Limb (tissue), 2 donors: ENCODE results near the gene TAOK1.
"Not testable (repeated sequence)": the region's sequence is repeated elsewhere in the genome, so short reads cannot be mapped to it uniquely, and the experiment has no call there.

Experiments
- DNase-seq, 2 donors: peaks; one replicate each; pipeline ENCODE4 v3.0.0-alpha.2; 2016; ENCODE audit errors: extremely low spot score in 2 of 2

TAOK1 gene

DNA sequence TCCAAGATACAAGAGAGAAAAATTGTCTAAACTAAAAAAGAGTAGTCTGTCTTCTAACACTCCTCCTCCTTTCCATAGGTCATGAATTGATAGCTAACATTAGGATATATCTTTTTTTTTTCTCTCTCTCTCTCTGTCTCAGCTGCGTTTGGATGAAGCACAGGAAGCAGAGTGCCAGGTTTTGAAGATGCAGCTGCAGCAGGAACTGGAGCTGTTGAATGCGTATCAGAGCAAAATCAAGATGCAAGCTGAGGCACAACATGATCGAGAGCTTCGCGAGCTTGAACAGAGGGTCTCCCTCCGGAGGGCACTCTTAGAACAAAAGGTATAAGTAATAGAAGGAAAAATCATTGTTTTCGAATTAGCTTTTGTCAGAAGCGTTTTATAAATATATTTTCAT lies 143.8 kb downstream of the TAOK1 start:
- no peak for DNase-seq

DNA sequence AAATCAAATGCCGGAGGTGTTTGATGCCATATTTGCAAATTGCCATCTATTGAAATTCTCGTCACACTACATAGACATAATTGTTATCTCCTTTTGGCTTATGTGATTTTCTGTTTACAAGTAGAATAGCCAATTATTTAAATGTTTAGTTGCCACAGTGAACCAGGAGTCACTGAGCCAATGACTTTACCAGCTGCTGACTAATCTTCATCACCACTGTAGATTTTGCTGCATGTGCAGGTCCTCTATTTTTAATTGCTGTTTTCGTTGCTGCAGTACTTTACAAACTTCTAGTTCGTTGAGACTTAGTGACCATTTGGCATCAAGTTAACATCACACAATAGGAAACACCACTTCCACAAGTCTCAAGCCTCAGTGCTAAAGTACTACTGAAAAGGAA lies 153.9 kb downstream of the TAOK1 start:
- no peak for DNase-seq

DNA sequence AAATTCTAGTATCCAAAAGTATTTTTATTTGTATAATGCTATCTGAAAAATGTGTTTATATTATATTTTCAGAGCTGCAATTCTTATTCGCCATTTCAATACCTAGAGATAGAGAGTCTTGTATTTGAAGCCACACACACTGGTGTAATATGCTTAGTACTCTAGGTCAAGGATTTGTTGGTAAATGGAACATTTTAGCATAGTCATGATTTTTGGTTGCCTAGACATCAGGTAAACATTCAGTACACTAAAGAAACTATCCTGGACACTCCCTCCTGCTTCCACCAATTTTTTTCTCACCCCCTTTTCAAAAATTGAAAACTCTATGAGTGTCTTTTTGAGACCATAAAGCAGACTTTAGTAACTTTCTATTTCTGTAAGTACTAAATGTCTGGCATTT lies 155.9 kb downstream of the TAOK1 start:
- no peak for DNase-seq

DNA sequence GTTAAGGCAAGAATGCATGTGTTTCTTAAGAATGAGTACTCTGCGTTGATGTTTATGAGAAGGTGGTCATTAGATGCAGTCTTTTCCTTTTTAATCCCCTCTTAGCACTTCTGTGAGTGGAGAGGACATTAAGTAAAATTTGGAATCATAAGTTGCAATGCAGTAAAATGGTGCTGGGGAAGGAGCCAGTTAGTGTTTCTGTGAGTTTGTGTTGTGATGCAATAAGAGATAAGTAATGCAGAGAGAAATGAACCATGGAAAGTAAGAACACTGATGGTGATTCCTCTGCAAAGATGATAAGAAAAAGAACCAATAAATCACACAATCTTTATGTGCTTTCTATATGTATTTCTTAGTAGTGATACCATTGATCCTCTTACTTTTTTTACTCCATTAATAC lies 156.7 kb downstream of the TAOK1 start:
- no peak for DNase-seq

DNA sequence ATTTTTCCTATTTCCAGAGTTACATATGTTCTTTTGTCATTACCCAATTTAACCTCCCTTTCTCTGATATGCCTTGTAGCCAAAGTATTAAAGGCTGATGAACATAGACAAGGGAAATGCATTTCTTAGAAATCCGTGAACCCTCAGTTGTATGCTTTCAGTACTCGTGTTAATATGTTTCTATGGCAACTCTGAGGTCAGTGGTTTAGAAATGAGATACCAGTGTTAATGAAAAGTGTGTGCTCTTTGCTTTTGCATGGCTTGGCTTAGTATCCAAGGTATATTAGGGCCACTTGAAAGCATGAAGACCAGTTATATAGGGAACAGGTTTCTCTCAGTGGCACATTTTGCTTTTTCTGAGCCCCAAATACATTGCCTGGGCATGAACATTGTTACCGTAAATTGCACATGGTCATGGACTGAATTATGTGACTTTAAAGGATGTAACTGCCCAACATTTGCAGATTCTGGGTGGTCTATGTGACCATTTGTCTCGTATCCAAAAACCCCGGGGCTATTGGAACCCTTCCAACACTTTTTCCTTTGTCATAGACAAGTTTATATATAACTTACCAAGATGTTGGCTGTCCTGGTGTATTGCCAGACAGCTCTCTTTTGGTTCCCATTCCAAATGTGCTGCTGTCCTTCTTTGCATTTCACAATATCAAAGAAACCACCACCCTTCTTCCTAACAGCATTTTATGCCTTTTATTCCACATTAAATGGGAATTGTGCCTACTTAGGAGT lies 159.2 kb downstream of the TAOK1 start:
- no peak for DNase-seq

DNA sequence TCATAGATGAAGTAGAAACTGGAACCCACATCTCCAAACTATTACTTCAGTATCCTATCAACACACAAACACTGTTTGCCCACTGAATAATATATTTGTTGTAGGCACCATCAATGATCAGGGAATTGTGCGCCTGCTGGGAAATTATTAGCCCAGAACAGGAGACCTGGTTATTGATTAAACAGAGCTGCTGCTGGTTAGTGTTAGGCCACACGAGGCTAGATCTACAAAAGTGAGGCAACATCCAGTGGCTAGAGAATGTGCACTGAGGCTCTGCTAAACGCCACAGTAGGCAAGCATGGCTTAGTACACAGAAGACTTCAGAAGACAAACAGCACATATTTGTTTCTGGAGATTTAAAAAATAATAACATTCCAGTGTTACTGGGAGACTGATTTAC lies 165.7 kb downstream of the TAOK1 start:
- no peak for DNase-seq

DNA sequence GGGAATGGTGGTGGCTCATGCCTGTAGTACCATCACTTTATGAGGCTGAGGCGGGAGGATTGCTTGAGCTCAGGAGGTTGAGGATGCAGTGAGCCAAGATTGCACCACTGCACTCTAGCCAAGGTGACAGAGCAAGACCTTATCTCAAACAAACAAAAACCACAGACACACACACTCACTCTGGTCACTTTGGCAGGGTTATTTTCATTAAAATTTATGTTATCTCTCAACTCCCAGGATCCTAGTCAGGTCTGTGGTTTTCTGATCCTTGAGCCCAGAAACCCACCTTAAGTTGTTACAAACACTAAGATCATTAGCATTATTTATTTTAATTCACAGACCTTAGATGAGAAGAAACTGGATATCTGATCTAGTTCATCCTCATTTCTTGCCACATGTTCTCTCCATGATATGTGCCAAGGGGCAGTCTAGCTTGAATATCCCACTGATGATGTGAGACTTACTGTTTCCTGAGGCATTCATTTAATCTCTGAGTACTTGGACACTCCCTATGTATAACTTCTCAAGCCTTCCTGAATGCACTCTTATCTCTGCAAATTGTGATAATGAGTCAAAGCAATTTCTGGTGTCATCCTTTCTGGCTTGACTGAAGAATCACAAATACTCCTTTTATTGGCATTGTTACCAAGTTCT lies 167.0 kb downstream of the TAOK1 start:
- DNase-seq = no peak

DNA sequence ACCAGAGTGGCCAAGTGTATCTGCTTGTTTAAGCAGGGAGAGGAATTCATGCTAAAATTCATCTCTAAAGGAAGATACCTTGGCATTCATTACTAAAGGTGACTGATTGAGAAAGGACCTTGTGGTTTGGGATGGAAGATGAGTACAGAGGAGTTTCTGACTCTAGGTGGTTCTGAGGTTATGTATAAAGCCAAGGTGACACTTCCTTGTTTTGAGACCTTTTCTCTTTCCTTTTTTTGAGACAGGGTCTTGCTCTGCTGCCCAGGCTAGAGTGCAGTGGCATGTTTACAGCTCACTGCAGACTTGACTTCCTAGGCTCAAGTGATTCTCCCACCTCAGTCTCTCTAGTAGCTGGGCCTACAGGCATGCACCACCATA lies 167.6 kb downstream of the TAOK1 start:
- DNase-seq = no peak

DNA sequence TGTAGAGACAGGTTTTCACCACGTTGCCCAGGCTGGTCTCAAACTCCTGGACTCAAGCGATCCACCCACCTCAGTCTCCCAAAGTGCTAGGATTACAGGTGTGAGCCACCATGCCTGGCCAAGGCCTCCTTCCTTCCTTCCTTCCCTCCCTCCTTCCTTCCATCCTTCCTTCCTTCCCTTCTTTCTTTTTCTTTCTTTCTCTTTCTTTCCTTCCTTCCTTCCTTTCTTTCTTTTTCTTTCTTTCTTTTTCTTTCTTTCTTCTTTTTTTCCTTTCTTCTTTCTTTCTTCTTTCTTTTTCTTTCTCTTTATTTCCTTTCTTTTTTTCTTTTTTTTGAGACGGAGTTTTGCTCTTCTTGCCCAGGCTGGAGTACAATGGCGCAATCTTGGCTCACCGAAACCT lies 168.0 kb downstream of the TAOK1 start:
- DNase-seq = not testable (repeated sequence)

DNA sequence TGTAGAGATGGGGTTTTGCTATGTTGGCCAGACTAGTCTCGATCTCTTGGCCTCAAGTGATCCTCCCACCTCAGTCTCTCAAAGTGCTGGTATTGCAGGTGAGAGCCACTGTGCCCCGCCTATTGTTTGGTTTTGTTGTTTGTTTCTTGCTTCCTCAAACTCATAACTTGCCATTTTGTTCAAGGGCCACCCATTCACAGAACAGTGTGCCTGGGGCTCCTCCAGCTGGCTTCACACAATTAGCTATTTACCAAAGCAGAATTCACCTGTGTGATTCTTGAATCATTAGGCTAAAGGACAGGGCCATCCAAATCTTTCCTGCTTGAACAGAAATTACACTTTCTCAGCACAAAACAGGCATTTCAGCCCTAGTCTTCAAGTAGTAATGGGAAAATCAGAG lies 169.5 kb downstream of the TAOK1 start:
- DNase-seq = no peak

DNA sequence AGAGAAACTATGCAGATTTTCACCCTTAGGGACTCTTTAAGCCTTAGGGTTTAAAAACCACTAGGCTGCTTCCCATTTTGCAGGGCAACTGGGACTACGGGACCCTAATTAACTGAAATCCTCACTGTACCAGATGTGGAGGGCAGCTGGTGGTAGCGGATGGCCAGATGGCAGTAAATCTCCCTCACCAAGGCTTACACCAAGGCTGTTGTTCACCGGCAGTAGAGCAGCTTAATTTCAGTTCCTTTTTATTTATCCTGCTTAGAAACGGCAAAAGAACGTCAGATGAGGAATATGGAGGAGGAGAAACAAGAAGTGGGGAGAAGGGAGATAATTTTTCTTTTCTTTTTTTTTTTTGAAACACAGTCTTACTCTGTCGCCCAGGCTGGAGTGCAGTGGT lies 170.2 kb downstream of the TAOK1 start:
- peak in 1 of 2 donors; percentile 36 for DNase-seq

DNA sequence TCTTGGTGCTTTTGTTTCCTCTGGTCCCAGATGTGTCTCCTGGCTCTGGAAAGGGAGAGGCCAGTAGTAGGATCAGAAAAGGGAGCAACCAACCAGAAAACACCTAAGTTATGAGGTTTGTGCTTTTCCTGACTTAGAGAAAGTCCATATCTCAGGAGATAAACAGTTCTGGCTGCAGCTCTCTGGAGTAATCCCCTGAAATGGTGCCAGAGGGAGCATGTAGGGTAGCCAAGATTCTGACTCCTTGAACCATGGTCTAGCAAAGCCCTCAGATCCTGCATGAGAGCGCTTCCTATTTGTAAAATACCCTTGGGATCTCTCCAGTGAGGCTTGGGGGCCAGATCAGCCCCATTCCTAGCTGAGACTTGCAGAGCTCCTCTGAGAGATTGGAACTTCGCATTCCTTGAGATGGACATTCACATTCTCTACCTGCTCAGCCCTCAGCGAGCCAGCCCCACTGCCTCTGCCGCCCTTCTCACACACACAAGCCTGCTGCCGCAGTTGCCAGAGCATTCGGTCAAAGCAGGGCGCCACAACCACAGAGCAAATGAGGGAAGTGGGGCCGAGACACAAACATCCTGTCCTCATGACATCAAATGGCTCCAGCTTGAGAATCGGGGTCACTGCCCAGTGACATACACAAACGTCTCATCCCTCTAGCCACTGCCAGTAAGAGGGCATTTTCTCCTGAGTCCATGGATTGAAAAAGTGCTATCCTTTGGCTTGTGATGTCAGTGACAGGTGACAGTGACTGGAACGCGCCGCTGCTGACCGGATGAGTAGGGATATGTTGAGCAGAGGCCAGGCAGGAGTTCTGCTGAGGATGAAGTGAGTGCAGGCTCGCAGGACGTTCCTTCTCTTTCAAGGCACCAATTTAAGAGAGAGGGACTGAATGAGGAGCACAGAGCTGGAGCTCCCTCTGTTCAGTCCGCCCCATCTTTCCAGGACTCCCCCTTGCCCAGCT lies 171.7 kb downstream of the TAOK1 start:
- no peak for DNase-seq

DNA sequence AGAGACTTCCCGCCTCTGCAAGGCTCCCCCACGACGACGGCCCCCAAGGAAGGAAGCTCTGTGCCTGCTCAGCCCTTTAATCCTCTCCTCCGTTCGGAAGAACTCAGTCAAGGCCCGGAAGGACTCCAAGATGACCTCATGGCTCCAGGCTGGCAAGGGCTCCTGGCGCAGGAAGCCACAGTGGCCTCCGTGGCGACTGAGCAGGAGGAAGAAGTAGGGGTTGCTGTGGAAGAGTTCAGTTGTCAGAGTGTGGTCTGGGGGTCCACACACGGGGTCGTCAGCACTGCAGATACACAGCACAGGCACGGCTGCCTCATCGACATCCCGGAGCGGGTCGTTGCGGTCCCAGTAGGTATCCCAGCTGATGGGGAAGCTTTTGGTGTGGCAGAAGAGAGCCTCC lies 172.5 kb downstream of the TAOK1 start:
- DNase-seq = no peak

DNA sequence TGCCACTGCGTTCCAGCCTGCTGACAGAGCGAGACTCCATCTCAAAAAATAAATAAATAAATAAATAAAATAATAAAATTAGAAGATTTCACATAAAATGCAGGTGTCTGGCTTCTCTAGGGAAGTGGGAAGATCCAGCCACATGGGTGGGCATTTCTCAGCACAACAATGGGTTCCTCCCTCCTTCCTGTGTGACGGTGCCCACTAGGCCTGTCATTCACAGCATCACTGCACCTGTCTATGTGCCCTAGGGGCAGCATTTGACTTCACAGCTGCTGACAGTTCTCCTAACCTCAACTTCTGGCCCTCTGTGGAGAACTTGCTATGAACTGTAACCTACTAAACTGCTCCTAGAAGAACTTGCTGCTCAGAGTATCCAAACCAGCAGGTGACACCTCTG lies 173.7 kb downstream of the TAOK1 start:
- DNase-seq = no peak

DNA sequence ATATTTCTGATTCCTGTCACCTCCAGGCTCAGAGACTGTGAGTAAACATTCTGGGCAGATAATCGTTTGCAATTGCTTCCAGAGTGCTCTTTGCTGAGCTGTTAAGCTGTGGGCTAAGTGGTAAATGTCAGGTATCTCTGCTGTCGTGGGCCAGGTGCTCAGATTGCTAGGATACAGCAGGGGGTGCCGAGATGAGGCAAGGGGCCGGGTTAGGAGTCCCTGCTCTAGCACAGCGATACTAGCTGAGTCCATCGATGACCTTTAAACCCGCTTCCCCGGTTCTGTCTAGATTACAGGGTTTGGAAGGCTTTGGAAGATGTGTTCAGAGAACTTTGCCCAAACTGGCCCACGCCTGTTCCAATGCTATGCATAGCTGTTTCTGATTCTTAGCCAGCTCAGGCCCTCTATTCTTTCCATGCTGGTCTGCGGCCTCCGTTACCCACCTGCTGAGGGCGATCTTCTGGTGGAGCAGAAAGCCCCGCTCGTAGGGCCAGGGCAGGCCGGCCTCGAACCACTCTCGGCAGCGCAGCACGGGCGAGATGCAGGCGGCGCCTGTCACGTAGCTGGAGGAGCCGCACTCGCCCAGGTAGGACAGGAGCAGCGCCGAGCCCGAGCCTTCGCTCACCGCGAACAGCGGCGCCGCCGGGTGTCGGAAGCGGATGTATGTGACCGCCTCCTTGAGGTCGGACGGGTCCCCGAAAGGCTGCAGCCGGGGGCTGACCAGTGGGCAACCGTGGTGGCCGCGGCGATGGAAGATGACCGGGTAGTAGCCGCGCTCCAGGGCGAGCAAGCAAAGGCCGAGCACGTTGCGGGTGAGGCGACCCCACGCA lies 175.7 kb downstream of the TAOK1 start:
- DNase-seq = peak in 1 of 2 donors; percentile 49

DNA sequence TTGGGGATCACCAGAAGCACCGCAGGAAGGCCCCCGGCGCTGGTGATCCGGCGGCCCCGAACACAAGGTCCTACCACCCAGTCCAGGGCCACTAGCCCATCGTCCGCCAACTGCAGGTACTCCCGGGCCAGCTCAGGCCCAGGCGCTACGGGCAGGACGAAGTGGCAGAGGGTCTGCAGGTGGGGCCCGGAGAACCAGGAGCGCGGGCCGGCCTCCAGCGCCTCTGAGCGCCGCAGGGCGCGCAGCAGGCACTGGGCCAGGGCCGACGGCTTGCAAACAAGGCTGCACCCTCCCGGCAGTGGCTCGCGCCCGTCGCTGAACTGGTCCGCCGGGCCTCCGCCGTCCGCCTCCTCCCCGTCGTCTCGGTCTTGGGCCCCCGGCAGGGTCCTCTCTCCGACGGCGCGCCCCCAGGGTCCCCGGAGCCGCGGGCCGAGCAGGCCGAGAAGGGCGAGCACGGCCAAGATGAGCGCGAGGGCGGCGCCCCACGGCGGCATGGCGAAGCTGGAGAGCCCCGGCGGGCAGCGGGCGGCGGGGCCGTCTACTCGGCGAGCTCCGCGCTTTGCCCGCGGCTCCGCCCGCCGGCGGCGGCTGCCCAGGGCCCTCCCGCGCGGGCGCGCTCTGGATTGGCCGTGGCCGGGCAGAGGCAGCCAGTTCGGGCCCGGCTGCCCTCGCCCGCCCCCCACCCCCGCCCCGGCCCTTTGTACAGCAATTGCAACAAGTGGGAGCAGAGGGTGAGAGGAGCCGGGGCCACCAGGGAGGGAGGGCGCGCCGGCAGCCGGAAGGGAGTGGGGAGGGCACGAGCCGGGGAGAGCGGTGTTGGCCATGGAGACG lies 176.5 kb downstream of the TAOK1 start, which contains the start of gene ABHD15:
Gene ABHD15, minus strand, starts transcription at position 565 of the 831 bp plus-strand sequence. Its CDS starts 71 bp downstream, at position 494.
- DNase-seq = peak; percentile 21 to 70

DNA sequence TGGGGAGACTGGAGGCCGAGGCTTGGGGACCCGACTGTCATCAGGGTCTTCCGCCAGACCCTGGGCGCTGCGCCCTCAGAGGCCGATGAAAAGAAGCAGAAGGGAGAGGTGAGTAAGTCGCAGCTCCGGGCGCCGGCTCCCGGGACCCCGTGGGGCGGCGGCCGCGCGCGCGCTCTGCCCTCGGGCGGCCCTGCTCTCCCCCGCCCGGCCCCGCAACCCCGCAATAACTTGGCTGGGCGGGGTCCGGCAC lies 177.1 kb downstream of the TAOK1 start:
- DNase-seq = no peak

DNA sequence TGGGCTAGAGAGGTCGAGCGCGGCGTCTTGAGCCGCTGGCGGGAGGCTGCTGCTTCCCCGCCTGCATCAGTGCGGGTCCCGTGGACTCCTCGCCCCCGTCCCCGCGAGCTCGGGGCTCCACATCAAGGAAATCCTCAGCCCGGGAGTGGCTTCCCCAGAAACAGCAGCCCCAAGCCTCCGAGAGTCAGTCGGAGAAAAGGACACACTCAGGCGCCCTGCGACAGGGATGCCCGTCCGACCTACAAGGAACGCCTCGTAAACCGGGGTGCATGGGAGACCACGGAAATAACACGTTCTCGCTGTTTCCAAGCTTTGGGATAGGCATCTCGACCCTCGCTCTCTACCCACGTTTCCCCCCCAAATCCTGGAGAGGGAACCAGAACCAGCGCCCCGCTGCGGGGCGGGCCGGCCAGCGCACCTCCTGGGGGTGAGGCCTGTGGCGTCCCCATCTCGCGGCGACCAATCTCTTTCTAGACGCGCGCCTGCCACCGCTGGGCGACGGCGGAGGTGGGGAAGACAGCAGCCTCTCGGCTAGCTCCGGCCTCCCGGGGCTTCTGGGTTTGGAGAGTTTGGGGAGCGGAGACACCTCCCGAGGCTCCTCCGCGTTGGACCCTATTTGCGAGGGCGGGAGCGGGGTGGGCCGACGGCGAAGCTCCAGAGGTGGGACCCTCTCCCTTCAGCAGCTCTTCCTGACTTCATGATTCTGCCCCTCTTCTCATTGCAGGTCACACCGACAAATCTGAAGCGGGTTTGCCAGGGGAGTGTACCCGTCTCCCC lies 177.6 kb downstream of the TAOK1 start:
- peak in 1 of 2 donors; percentile 59 for DNase-seq

DNA sequence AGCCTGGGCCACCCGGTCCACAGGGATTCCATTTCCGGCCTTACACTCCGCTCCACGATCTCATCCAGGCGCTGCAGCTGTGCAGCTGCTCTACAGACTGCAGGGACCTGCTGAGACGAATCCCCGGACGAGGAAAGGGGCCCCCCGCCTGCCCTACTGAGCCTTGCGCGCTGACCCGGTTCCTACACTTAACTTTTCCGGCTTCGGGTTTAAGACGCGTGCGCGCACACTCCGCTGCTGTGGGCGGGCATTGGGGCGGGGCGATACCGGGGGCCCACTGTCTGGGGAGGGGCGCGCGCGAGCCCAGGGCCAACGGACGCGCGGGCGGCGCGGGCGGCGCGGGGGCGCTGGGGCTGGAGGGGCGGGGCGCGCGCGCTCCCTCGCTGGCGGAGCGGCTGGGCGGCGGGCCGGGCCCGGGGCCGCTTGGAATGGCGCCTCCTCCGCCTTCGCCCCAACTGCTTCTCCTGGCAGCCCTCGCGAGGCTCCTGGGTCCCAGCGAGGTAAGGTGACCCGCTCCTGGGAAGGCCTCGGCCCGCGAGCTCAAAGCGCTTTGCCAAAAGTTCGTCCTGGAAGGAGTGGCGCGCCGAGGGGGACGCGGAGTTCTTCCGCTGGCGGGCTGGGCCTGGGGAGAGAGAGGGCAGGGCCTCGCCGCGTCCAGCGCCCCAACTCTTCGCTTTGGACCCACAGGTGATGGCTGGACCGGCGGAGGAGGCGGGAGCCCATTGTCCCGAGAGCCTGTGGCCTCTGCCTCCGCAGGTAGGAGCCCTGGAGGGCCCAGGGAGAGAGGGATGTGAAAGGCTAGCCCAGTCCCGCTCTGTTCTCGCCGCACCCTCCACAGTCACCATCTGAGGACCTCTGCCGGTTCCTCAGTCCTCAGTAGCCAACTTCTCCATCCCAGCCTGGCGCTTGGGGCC lies 178.4 kb downstream of the TAOK1 start, which contains the start of gene TP53I13:
Gene TP53I13, plus strand, starts transcription at position 371 of the 914 bp plus-strand sequence. Its CDS starts 58 bp downstream, at position 429.
- peak; percentile 90 to 92 for DNase-seq
